Muscle layer of duodenum (tissue), 2 donors: Measurements from ENCODE around the gene TTBK1.

Experiments used
- H3K27ac ChIP-seq: one replicate; pipeline ENCODE4 v1.7.0; 2013; ENCODE audit warnings: mild to moderate bottlenecking, low read length
- H3K27me3 ChIP-seq: one replicate; pipeline ENCODE4 v1.7.0; 2013; ENCODE audit warnings: low read depth, mild to moderate bottlenecking, control low read depth, low read length
- H3K36me3 ChIP-seq, 2 donors: one replicate each; pipeline ENCODE4 v1.7.0; 2013; ENCODE audit warnings: low read length in 2 of 2, control low read depth in 1 of 2, mild to moderate bottlenecking in 1 of 2; ENCODE audit not compliant: insufficient read depth in 2 of 2, control insufficient read depth in 1 of 2
- H3K4me1 ChIP-seq, 2 donors: one replicate each; pipeline ENCODE4 v1.7.0; 2013; ENCODE audit warnings: low read length in 2 of 2, mild to moderate bottlenecking in 2 of 2, control low read depth in 1 of 2, moderate library complexity in 1 of 2; ENCODE audit not compliant: insufficient read depth in 2 of 2, control insufficient read depth in 1 of 2
- H3K4me3 ChIP-seq, 2 donors: one replicate each; pipeline ENCODE4 v1.7.0; 2013; ENCODE audit warnings: low read length in 2 of 2, low read depth in 1 of 2, mild to moderate bottlenecking in 1 of 2
- H3K9me3 ChIP-seq, 2 donors: one replicate each; pipeline ENCODE4 v1.7.0; 2013; ENCODE audit warnings: low read length in 2 of 2, control low read depth in 1 of 2, mild to moderate bottlenecking in 1 of 2; ENCODE audit not compliant: control insufficient read depth in 1 of 2
- donor health status: healthy.

TTBK1 gene

GRCh38 chr6:43242908-43243663 is at the start of gene TTBK1:
TSS of gene TTBK1 (plus strand) at chr6:43243481. CDS start at chr6:43246661, 3,180 bp downstream.
- H3K9me3 ChIP-seq = no peaks in the 10 kb centered on the region
- no peaks in the 10 kb centered on the region for H3K36me3 ChIP-seq
- no peak within 1 kb of the TSS for H3K27ac ChIP-seq
- peaks cover 38% of the 10 kb centered on the region for H3K27me3 ChIP-seq
- peaks cover 0 to 12% of the 10 kb centered on the region in 2 donors for H3K4me1 ChIP-seq
- H3K4me3 ChIP-seq = no peak within 1 kb of the TSS

- H3K36me3 ChIP-seq = peaks cover 28 to 59% of the 10 kb centered on the region in 2 donors
Observed at GRCh38 chr6:43193929-43194328, 49.4 kb upstream of the TTBK1 start.

GRCh38 chr6:43196337-43196736 is 46.9 kb upstream of the TTBK1 start:
- Histone ChIP-seq H3K27me3 (no peaks in the 10 kb centered on the region), H3K9me3 (no peaks in the 10 kb centered on the region), H3K36me3 (peaks cover 37 to 79% of the 10 kb centered on the region in 2 donors), H3K27ac (no peak overlapping the region), H3K4me3 (no peak overlapping the region), H3K4me1 (no peaks in the 10 kb centered on the region)

More at GRCh38 chr6:43193929-43194328, 49.4 kb upstream of the TTBK1 start:
- H3K9me3 ChIP-seq = no peaks in the 10 kb centered on the region
- no peaks in the 10 kb centered on the region for H3K4me1 ChIP-seq
- no peak overlapping the region for H3K27ac ChIP-seq
- H3K4me3 ChIP-seq = no peak overlapping the region
- no peaks in the 10 kb centered on the region for H3K27me3 ChIP-seq

GRCh38 chr6:43199912-43200311 is 43.4 kb upstream of the TTBK1 start:
- no peaks in the 10 kb centered on the region for H3K4me1 ChIP-seq
- no peak overlapping the region for H3K4me3 ChIP-seq
- no peaks in the 10 kb centered on the region for H3K27me3 ChIP-seq
- no peak overlapping the region for H3K27ac ChIP-seq
- no peaks in the 10 kb centered on the region for H3K9me3 ChIP-seq
- peaks cover 29 to 78% of the 10 kb centered on the region in 2 donors for H3K36me3 ChIP-seq

- H3K4me3 ChIP-seq = no peak overlapping the region
- H3K4me1 ChIP-seq = no peaks in the 10 kb centered on the region
- no peak overlapping the region for H3K27ac ChIP-seq
- H3K27me3 ChIP-seq = no peaks in the 10 kb centered on the region
- no peaks in the 10 kb centered on the region for H3K9me3 ChIP-seq
- peaks cover 30 to 76% of the 10 kb centered on the region in 2 donors for H3K36me3 ChIP-seq
Observed at GRCh38 chr6:43200541-43200940, 42.7 kb upstream of the TTBK1 start.

GRCh38 chr6:43202451-43202850 is 40.8 kb upstream of the TTBK1 start:
- H3K9me3 ChIP-seq = no peaks in the 10 kb centered on the region
- peaks cover 25 to 69% of the 10 kb centered on the region in 2 donors for H3K36me3 ChIP-seq
- no peaks in the 10 kb centered on the region for H3K27me3 ChIP-seq
- H3K27ac ChIP-seq = no peak overlapping the region
- no peaks in the 10 kb centered on the region for H3K4me1 ChIP-seq
- no peak overlapping the region for H3K4me3 ChIP-seq

GRCh38 chr6:43203029-43203717 is 40.1 kb upstream of the TTBK1 start:
- H3K9me3 ChIP-seq = no peaks in the 10 kb centered on the region
- no peaks in the 10 kb centered on the region for H3K27me3 ChIP-seq
- H3K27ac ChIP-seq = no peak overlapping the region
- no peak overlapping the region for H3K4me3 ChIP-seq
- H3K36me3 ChIP-seq = peaks cover 25 to 65% of the 10 kb centered on the region in 2 donors
- H3K4me1 ChIP-seq = no peaks in the 10 kb centered on the region

GRCh38 chr6:43203718-43204095 is 39.6 kb upstream of the TTBK1 start:
- Histone ChIP-seq H3K27ac (no peak overlapping the region), H3K4me1 (no peaks in the 10 kb centered on the region), H3K4me3 (no peak overlapping the region), H3K9me3 (no peaks in the 10 kb centered on the region), H3K36me3 (peaks cover 25 to 60% of the 10 kb centered on the region in 2 donors), H3K27me3 (no peaks in the 10 kb centered on the region)

GRCh38 chr6:43204271-43205105 is 38.8 kb upstream of the TTBK1 start:
- H3K27ac ChIP-seq = no peak overlapping the region
- no peaks in the 10 kb centered on the region for H3K9me3 ChIP-seq
- no peak overlapping the region for H3K4me3 ChIP-seq
- H3K27me3 ChIP-seq = no peaks in the 10 kb centered on the region
- H3K36me3 ChIP-seq = peaks cover 25 to 54% of the 10 kb centered on the region in 2 donors
- no peaks in the 10 kb centered on the region for H3K4me1 ChIP-seq

GRCh38 chr6:43205849-43206248 is 37.4 kb upstream of the TTBK1 start:
- Histone ChIP-seq H3K27me3 (no peaks in the 10 kb centered on the region), H3K9me3 (no peaks in the 10 kb centered on the region), H3K4me3 (no peak overlapping the region), H3K27ac (no peak overlapping the region), H3K36me3 (peaks cover 16 to 41% of the 10 kb centered on the region in 2 donors), H3K4me1 (no peaks in the 10 kb centered on the region)

- Histone ChIP-seq H3K27me3 (no peaks in the 10 kb centered on the region), H3K27ac (no peak overlapping the region), H3K4me1 (no peaks in the 10 kb centered on the region), H3K36me3 (peaks cover 12 to 38% of the 10 kb centered on the region in 2 donors), H3K4me3 (no peak overlapping the region), H3K9me3 (no peaks in the 10 kb centered on the region)
Observed at GRCh38 chr6:43207286-43207685, 36.0 kb upstream of the TTBK1 start.
